Measurements from ENCODE around the gene PRR33.
"Not testable (repeated sequence)": the region's sequence is repeated elsewhere in the genome, so short reads cannot be mapped to it uniquely, and the experiment has no call there.

DNA sequence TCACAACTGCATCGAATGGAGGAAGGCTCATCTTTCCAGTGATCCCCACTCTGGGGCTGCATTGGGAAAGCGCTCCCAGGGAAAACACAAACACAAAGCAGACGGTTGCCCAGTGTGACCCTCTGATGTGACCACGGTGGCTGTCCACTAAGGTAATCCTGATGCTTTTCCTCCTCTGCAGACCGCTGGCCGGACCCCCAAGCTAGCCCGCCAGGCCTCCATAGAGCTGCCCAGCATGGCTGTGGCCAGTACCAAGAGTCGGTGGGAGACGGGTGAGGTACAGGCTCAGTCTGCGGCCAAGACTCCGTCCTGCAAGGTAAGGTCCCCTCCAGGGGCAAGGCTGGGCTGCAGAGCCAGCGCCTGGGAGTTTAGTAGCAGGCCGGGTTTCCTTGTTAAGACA lies 5.1 kb downstream of the PRR33 start:
- TF ChIP-seq, protein P1, sequence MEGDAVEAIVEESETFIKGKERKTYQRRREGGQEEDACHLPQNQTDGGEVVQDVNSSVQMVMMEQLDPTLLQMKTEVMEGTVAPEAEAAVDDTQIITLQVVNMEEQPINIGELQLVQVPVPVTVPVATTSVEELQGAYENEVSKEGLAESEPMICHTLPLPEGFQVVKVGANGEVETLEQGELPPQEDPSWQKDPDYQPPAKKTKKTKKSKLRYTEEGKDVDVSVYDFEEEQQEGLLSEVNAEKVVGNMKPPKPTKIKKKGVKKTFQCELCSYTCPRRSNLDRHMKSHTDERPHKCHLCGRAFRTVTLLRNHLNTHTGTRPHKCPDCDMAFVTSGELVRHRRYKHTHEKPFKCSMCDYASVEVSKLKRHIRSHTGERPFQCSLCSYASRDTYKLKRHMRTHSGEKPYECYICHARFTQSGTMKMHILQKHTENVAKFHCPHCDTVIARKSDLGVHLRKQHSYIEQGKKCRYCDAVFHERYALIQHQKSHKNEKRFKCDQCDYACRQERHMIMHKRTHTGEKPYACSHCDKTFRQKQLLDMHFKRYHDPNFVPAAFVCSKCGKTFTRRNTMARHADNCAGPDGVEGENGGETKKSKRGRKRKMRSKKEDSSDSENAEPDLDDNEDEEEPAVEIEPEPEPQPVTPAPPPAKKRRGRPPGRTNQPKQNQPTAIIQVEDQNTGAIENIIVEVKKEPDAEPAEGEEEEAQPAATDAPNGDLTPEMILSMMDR (IDR thresholded peaks at IDR 0.05): not testable (repeated sequence)
- not testable (repeated sequence) for TF ChIP-seq POLR2AphosphoS5 (IDR thresholded peaks at IDR 0.05; ENCODE audit: low read depth, low read length)

Data from Panc1 (cell line).